ENCODE measurements around the gene SLC1A7. TPM values are rescaled to one million over a fixed set of nuclear protein-coding genes. Genes with fewer than 3 reads are reported as not detected.

Gene SLC1A7
- total and polyA plus RNA-seq, 4 experiments from 2014 or later, result not detected

DNA sequence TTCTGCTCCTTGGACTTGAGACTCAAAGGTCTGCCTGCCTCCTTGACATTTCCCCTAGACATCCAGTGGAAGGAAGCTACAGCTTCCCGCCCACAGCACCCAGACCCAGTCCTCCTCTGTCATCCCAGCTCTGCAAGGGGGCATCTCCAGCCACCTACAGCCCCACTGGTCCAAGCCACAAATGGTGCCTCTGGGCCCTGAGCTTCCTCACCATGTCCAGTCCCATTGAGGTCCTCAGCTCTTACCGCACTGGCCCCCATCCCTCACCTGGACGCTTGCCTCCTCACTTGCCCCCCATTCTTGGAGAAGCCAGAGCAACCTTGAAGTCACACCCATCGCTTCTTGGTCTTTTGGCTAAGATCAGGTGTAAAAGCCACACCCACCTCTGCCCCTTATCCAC lies 67.2 kb downstream of the SLC1A7 start:
- Histone ChIP-seq H3K9me3 (ENCODE audit: control insufficient read depth in 1 of 2, low read length in 2 of 2) (no peaks in the 10 kb centered on the region), H3K4me3 (ENCODE audit: low read length in 2 of 2) (no peak overlapping the region), H3K4me1 (ENCODE audit: insufficient read depth, low read length) (no peaks in the 10 kb centered on the region), H3K27ac (ENCODE audit: low read depth, low read length) (no peak overlapping the region), H3K36me3 (ENCODE audit: insufficient read depth, low read length) (no peaks in the 10 kb centered on the region), H3K27me3 (ENCODE audit: insufficient read depth, low read length) (no peaks in the 10 kb centered on the region)
- no peaks in the 10 kb centered on the region for H3K9me3 Mint-ChIP-seq
- no peak overlapping the region for H3K4me3 Mint-ChIP-seq
- no peak overlapping the region for H3K27ac Mint-ChIP-seq
- POLR2A ChIA-PET (ENCODE audit: partially characterized antibody), result no interaction called here
- CTCF ChIA-PET (ENCODE audit: partially characterized antibody), result no interaction called here
- intact Hi-C loops (cut with micrococcal nuclease), result no loop called here
- no peaks in the 10 kb centered on the region for H3K27me3 Mint-ChIP-seq
- DNase-seq, result no peak
- no peaks in the 10 kb centered on the region for H3K36me3 Mint-ChIP-seq
- no peaks in the 10 kb centered on the region for H3K4me1 Mint-ChIP-seq

GRCh38 chr1:53074313-53075154 lies 67.9 kb downstream of the SLC1A7 start:
- H3K27me3 ChIP-seq (ENCODE audit: insufficient read depth, low read length), result no peaks in the 10 kb centered on the region
- no peaks in the 10 kb centered on the region for H3K36me3 Mint-ChIP-seq
- intact Hi-C loops (cut with micrococcal nuclease), result no loop called here
- no peaks in the 10 kb centered on the region for H3K27me3 Mint-ChIP-seq
- DNase-seq, result no peak
- H3K27ac Mint-ChIP-seq, result peak overlapping the region in 1 of 7 donors; percentile 79
- H3K4me3 Mint-ChIP-seq, result no peak overlapping the region
- no peak overlapping the region for H3K27ac ChIP-seq (ENCODE audit: low read depth, low read length)
- POLR2A ChIA-PET (ENCODE audit: partially characterized antibody), result no interaction called here
- no peaks in the 10 kb centered on the region for H3K36me3 ChIP-seq (ENCODE audit: insufficient read depth, low read length)
- no peaks in the 10 kb centered on the region for H3K9me3 Mint-ChIP-seq
- H3K4me3 ChIP-seq (ENCODE audit: low read length in 2 of 2), result no peak overlapping the region
- H3K4me1 Mint-ChIP-seq, result no peaks in the 10 kb centered on the region
- no peaks in the 10 kb centered on the region for H3K9me3 ChIP-seq (ENCODE audit: control insufficient read depth in 1 of 2, low read length in 2 of 2)
- CTCF ChIA-PET (ENCODE audit: partially characterized antibody), result no interaction called here
- no peaks in the 10 kb centered on the region for H3K4me1 ChIP-seq (ENCODE audit: insufficient read depth, low read length)

GRCh38 chr1:53073868-53074311 lies 68.5 kb downstream of the SLC1A7 start:
- Histone ChIP-seq H3K4me1 (ENCODE audit: insufficient read depth, low read length) (no peaks in the 10 kb centered on the region), H3K36me3 (ENCODE audit: insufficient read depth, low read length) (no peaks in the 10 kb centered on the region), H3K4me3 (ENCODE audit: low read length in 2 of 2) (no peak overlapping the region), H3K9me3 (ENCODE audit: control insufficient read depth in 1 of 2, low read length in 2 of 2) (no peaks in the 10 kb centered on the region), H3K27me3 (ENCODE audit: insufficient read depth, low read length) (no peaks in the 10 kb centered on the region), H3K27ac (ENCODE audit: low read depth, low read length) (no peak overlapping the region)
- no peak for DNase-seq
- H3K27me3 Mint-ChIP-seq, result no peaks in the 10 kb centered on the region
- H3K36me3 Mint-ChIP-seq, result no peaks in the 10 kb centered on the region
- intact Hi-C loops (cut with micrococcal nuclease), result no loop called here
- H3K9me3 Mint-ChIP-seq, result no peaks in the 10 kb centered on the region
- CTCF ChIA-PET (ENCODE audit: partially characterized antibody), result no interaction called here
- no peaks in the 10 kb centered on the region for H3K4me1 Mint-ChIP-seq
- POLR2A ChIA-PET (ENCODE audit: partially characterized antibody), result no interaction called here
- H3K27ac Mint-ChIP-seq, result no peak overlapping the region
- no peak overlapping the region for H3K4me3 Mint-ChIP-seq

- Histone ChIP-seq H3K4me1 (ENCODE audit: insufficient read depth, low read length) (no peaks in the 10 kb centered on the region), H3K9me3 (ENCODE audit: control insufficient read depth in 1 of 2, low read length in 2 of 2) (no peaks in the 10 kb centered on the region), H3K27me3 (ENCODE audit: insufficient read depth, low read length) (no peaks in the 10 kb centered on the region), H3K4me3 (ENCODE audit: low read length in 2 of 2) (no peak overlapping the region), H3K36me3 (ENCODE audit: insufficient read depth, low read length) (no peaks in the 10 kb centered on the region), H3K27ac (ENCODE audit: low read depth, low read length) (no peak overlapping the region)
- intact Hi-C loops (cut with micrococcal nuclease), result no loop called here
- H3K4me1 Mint-ChIP-seq, result no peaks in the 10 kb centered on the region
- H3K4me3 Mint-ChIP-seq, result no peak overlapping the region
- no peaks in the 10 kb centered on the region for H3K9me3 Mint-ChIP-seq
- peak overlapping the region in 1 of 7 donors; percentile 6 for H3K27ac Mint-ChIP-seq
- no peak for DNase-seq
- H3K27me3 Mint-ChIP-seq, result no peaks in the 10 kb centered on the region
- H3K36me3 Mint-ChIP-seq, result no peaks in the 10 kb centered on the region
- ChIA-PET POLR2A (ENCODE audit: partially characterized antibody) (no interaction called here), CTCF (ENCODE audit: partially characterized antibody) (no interaction called here)
Observed at GRCh38 chr1:53073287-53073686, 69.2 kb downstream of the SLC1A7 start.

DNA sequence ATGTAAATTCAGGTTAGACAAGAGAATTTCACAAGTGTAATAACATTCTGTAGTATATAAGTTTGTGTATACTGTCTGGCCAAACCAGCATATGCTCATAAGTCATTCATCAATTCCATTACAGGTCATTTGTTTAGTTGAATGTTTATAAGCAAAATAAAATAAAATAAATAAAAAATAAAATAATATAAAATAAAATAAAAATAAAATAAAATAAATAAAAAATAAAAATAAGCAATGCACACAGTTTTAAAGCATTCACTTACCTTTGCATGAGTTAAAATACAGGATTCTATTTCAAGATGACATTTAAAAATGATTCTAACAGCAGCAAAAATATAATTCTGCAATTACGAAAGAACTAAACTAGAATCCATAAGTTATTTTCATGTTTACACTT lies 70.5 kb downstream of the SLC1A7 start:
- Histone ChIP-seq H3K27me3 (ENCODE audit: insufficient read depth, low read length) (no peaks in the 10 kb centered on the region), H3K4me1 (ENCODE audit: insufficient read depth, low read length) (no peaks in the 10 kb centered on the region), H3K4me3 (ENCODE audit: low read length in 2 of 2) (no peak overlapping the region), H3K9me3 (ENCODE audit: control insufficient read depth in 1 of 2, low read length in 2 of 2) (no peaks in the 10 kb centered on the region), H3K36me3 (ENCODE audit: insufficient read depth, low read length) (no peaks in the 10 kb centered on the region), H3K27ac (ENCODE audit: low read depth, low read length) (no peak overlapping the region)
- Mint-ChIP-seq H3K27ac (no peak overlapping the region), H3K4me3 (no peak overlapping the region), H3K4me1 (no peaks in the 10 kb centered on the region), H3K27me3 (no peaks in the 10 kb centered on the region), H3K36me3 (no peaks in the 10 kb centered on the region), H3K9me3 (no peaks in the 10 kb centered on the region)
- ChIA-PET POLR2A (ENCODE audit: partially characterized antibody) (no interaction called here), CTCF (ENCODE audit: partially characterized antibody) (no interaction called here)
- DNase-seq, result no peak
- intact Hi-C loops (cut with micrococcal nuclease), result no loop called here

DNA sequence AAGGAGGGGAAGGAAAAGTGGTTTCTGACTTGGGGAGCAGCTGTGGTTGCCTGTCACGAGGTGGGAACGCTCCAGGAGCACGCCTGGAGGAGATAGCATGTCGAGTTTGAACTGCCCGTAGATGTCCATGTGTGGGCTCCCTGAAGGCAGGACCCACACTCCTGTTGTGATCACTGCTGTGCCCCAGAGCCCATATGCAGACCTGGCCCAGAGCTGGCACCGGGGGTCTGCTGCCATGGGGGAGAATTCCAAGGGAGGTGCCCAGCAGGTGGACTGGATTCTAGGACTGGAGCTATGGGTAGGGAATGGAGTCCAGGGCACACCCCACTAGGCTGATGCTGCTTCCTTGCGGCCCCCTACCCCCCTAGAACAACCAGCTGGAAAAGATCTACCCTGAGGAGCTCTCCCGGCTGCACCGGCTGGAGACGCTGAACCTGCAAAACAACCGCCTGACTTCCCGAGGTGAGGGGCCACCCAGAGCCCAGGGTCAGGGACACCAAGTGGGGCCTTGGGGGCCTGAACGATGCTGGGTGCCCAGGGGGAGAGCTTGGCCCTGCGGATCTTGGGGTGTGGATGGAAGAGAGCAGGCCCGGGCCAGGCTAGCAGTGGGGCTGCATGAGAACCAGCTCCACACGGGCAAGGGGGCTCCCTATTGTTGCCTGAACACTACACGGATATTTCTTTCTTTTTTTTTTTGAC lies 71.1 kb downstream of the SLC1A7 start:
- ChIA-PET CTCF (ENCODE audit: partially characterized antibody) (no interaction called here), POLR2A (ENCODE audit: partially characterized antibody) (no interaction called here)
- Histone ChIP-seq H3K9me3 (ENCODE audit: control insufficient read depth in 1 of 2, low read length in 2 of 2) (no peaks in the 10 kb centered on the region), H3K4me3 (ENCODE audit: low read length in 2 of 2) (no peak overlapping the region), H3K27me3 (ENCODE audit: insufficient read depth, low read length) (no peaks in the 10 kb centered on the region), H3K27ac (ENCODE audit: low read depth, low read length) (no peak overlapping the region), H3K36me3 (ENCODE audit: insufficient read depth, low read length) (no peaks in the 10 kb centered on the region), H3K4me1 (ENCODE audit: insufficient read depth, low read length) (no peaks in the 10 kb centered on the region)
- Mint-ChIP-seq H3K4me1 (no peaks in the 10 kb centered on the region), H3K27ac (no peak overlapping the region), H3K4me3 (no peak overlapping the region), H3K27me3 (no peaks in the 10 kb centered on the region), H3K36me3 (no peaks in the 10 kb centered on the region), H3K9me3 (no peaks in the 10 kb centered on the region)
- no peak for DNase-seq
- intact Hi-C loops (cut with micrococcal nuclease), result no loop called here

- no peaks in the 10 kb centered on the region for H3K9me3 ChIP-seq (ENCODE audit: control insufficient read depth in 1 of 2, low read length in 2 of 2)
- no peaks in the 10 kb centered on the region for H3K4me1 Mint-ChIP-seq
- H3K27me3 Mint-ChIP-seq, result peaks cover under 1% of the 10 kb centered on the region in 2 donors
- no peak overlapping the region for H3K4me3 ChIP-seq (ENCODE audit: low read length in 2 of 2)
- ChIA-PET CTCF (ENCODE audit: partially characterized antibody) (no interaction called here), POLR2A (ENCODE audit: partially characterized antibody) (no interaction called here)
- H3K27ac Mint-ChIP-seq, result no peak overlapping the region
- DNase-seq, result no peak
- intact Hi-C loops (cut with micrococcal nuclease), result no loop called here
- no peaks in the 10 kb centered on the region for H3K27me3 ChIP-seq (ENCODE audit: insufficient read depth, low read length)
- H3K4me3 Mint-ChIP-seq, result no peak overlapping the region
- no peaks in the 10 kb centered on the region for H3K36me3 Mint-ChIP-seq
- no peak overlapping the region for H3K27ac ChIP-seq (ENCODE audit: low read depth, low read length)
- H3K9me3 Mint-ChIP-seq, result no peaks in the 10 kb centered on the region
- H3K4me1 ChIP-seq (ENCODE audit: insufficient read depth, low read length), result no peaks in the 10 kb centered on the region
- no peaks in the 10 kb centered on the region for H3K36me3 ChIP-seq (ENCODE audit: insufficient read depth, low read length)
Observed at GRCh38 chr1:53070621-53071020, 71.8 kb downstream of the SLC1A7 start.
